OCI-LY7 (cell line): Measurements from ENCODE around the gene TEX12. TPM values are rescaled to one million over a fixed set of nuclear protein-coding genes. Genes with fewer than 3 reads are reported as not detected.
A peak's percentile ranks its signal among the peaks of the same experiment; 100 is the strongest.

Experiments
- BruUV-seq: library from RNA; stranded (reverse); fragments of 400-500 nt; replicated peaks from 2 replicates; lab custom pipeline; 2021; lab: Mats Ljungman, UMichigan
- CTCF ChIA-PET: fragments of 300-600 bp; sonication (Branson Sonifier 250); formaldehyde crosslinking; loops from one replicate; lab custom pipeline; 2022; ENCODE audit warnings: antibody characterized with exemption; ENCODE audit not compliant: unreplicated experiment; lab: Charles Lee
- POLR2A ChIA-PET: fragments of 300-600 bp; sonication (Branson Sonifier 250); formaldehyde crosslinking; loops from one replicate; lab custom pipeline; 2022; ENCODE audit warnings: antibody characterized with exemption; lab: Charles Lee
- DNase-seq: peaks from one replicate; pipeline ENCODE4 v3.0.0-alpha.2; 2015; ENCODE audit warnings: low spot score
- H2AFZ ChIP-seq: fragments of 200-600 bp; sonication (generic), shearing (Covaris generic); 2 replicates; pipeline ENCODE4 v1.6.1; 2014; ENCODE audit warnings: mild to moderate bottlenecking, antibody characterized with exemption, low read length, moderate library complexity
- H3K27ac ChIP-seq: fragments of 200-600 bp; sonication (generic); 2 replicates; pipeline ENCODE4 v1.5.1; 2014; ENCODE audit warnings: mixed run types, low read depth, mild to moderate bottlenecking, moderate library complexity, low read length, inconsistent platforms; ENCODE audit not compliant: poor library complexity, severe bottlenecking
- H3K36me3 ChIP-seq: fragments of 200-600 bp; sonication (generic); 2 replicates; pipeline ENCODE4 v1.6.1; 2014; ENCODE audit warnings: mild to moderate bottlenecking, antibody characterized with exemption, low read length, moderate library complexity, mixed read lengths; ENCODE audit not compliant: insufficient read depth
- H3K4me1 ChIP-seq: fragments of 200-600 bp; sonication (generic); 2 replicates; pipeline ENCODE4 v1.5.1; 2014; ENCODE audit warnings: mild to moderate bottlenecking, low read length; ENCODE audit not compliant: insufficient read depth, poor library complexity, severe bottlenecking
- H3K4me2 ChIP-seq: fragments of 200-600 bp; sonication (generic); 2 replicates; pipeline ENCODE4 v1.6.1; 2014; ENCODE audit warnings: mild to moderate bottlenecking, low read length
- H3K4me3 ChIP-seq: fragments of 200-600 bp; sonication (generic); 2 replicates; pipeline ENCODE4 v1.5.1; 2014; ENCODE audit warnings: mild to moderate bottlenecking, low read depth, low read length; ENCODE audit not compliant: poor library complexity, severe bottlenecking
- H3K79me2 ChIP-seq: fragments of 200-600 bp; sonication (generic); 2 replicates; pipeline ENCODE4 v1.6.1; 2016; ENCODE audit warnings: low read depth, mild to moderate bottlenecking, low read length, moderate library complexity, mixed read lengths; ENCODE audit not compliant: insufficient read depth
- H3K9me2 ChIP-seq: fragments of 200-600 bp; sonication (generic); 2 replicates; pipeline ENCODE4 v1.6.1; 2016; ENCODE audit warnings: mild to moderate bottlenecking, low read length, mixed read lengths; ENCODE audit not compliant: insufficient read depth
- H3K9me3 ChIP-seq: fragments of 200-600 bp; sonication (generic); 2 replicates; pipeline ENCODE4 v1.6.1; 2014; ENCODE audit warnings: mild to moderate bottlenecking, mixed run types, low read length, mixed read lengths
- H4K20me1 ChIP-seq: fragments of 200-600 bp; sonication (generic); 2 replicates; pipeline ENCODE4 v1.6.1; 2014; ENCODE audit warnings: mild to moderate bottlenecking, antibody characterized with exemption, low read length, moderate library complexity, mixed read lengths; ENCODE audit not compliant: insufficient read depth
- EZH2phosphoT487 ChIP-seq: fragments of 200-600 bp; sonication (generic); IDR thresholded peaks from 2 replicates; pipeline ENCODE4 v1.6.1; 2018; ENCODE audit warnings: low read depth, borderline replicate concordance, mild to moderate bottlenecking, mixed run types, antibody characterized with exemption, low read length, moderate library complexity, mixed read lengths
- intact Hi-C: fragments of 100-400 bp; cut with micrococcal nuclease; formaldehyde crosslinking; loops from one replicate; pipeline ENCODE4 v1.10.0; 2022; ENCODE audit not compliant: unreplicated experiment
- total RNA-seq, 2 experiments: library from RNA; depleted of rRNA in 1 of 2; stranded (reverse); fragments of >200 nt in 1 of 2; shearing (Covaris generic) in 1 of 2; gene quantifications; 2 replicates each; pipeline ENCODE4 v1.2.3, GENCODE V29; 2014 to 2022
- TF ChIP-seq, protein P1 (sequence below): fragments of 200-600 bp; sonication (generic); conservative IDR thresholded peaks from 2 replicates; pipeline ENCODE4 v1.5.1; 2014; ENCODE audit warnings: mild to moderate bottlenecking, antibody characterized with exemption, low read length, moderate library complexity, mixed read lengths

The TEX12 gene
- total RNA-seq, 2 experiments from 2014 or later = 0.44 to 0.59 TPM

DNA sequence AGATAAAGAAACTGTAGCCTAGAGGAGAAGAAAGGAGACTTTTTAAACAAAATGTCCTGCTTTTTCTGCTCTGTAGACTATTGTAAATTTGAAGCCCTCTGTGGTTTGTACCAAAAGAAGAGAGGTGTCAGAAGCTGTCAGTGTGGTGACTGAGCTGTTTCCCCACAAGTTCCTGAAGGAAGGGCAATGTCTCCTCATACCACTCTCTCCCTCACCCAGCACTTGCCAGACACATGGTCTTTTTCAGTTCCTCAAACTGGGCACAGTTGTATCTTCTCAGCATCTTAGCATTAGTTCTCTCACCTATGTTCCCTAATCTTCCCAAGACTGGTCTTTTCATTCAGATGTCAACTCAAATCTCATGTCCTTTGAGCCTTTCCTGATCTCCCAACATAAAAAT lies 12.4 kb downstream of the TEX12 start:
- H3K4me3 ChIP-seq = no peak overlapping the region
- intact Hi-C loops = loop anchor here (5.0 kb wide), 1 partner anchor 247 kb away; no protein-coding TSS in a partner anchor
- DNase-seq = peak; percentile 27

DNA sequence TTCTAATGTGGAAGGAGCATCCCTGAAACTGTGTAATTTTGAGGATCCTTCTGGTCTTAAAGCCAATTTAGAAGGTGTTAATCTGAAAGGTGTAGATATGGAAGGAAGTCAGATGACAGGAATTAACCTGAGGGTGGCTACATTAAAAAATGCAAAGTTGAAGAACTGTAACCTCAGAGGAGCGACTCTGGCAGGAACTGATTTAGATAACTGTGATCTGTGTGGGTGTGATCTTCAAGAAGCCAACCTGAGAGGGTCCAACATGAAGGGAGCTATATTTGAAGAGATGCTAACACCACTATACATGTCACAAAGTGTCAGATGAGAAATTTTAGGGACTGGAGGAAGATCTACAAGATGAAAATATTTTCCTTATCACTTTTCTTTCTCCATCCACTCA lies 15.7 kb downstream of the TEX12 start:
- no peak overlapping the region for H3K4me2 ChIP-seq
- no TSS peak for BruUV-seq
- no peaks in the 10 kb centered on the region for H3K36me3 ChIP-seq
- no peak overlapping the region for H2AFZ ChIP-seq
- H3K79me2 ChIP-seq = no peaks in the 10 kb centered on the region
- H3K4me1 ChIP-seq = peaks cover 8% of the 10 kb centered on the region
- intact Hi-C loops = no loop called here
- H3K4me3 ChIP-seq = no peak overlapping the region
- no peak overlapping the region for H3K27ac ChIP-seq
- ChIA-PET POLR2A (no interaction called here), CTCF (no interaction called here)
- no peaks in the 10 kb centered on the region for H4K20me1 ChIP-seq
- no peaks in the 10 kb centered on the region for H3K9me2 ChIP-seq
- TF ChIP-seq, protein P1, sequence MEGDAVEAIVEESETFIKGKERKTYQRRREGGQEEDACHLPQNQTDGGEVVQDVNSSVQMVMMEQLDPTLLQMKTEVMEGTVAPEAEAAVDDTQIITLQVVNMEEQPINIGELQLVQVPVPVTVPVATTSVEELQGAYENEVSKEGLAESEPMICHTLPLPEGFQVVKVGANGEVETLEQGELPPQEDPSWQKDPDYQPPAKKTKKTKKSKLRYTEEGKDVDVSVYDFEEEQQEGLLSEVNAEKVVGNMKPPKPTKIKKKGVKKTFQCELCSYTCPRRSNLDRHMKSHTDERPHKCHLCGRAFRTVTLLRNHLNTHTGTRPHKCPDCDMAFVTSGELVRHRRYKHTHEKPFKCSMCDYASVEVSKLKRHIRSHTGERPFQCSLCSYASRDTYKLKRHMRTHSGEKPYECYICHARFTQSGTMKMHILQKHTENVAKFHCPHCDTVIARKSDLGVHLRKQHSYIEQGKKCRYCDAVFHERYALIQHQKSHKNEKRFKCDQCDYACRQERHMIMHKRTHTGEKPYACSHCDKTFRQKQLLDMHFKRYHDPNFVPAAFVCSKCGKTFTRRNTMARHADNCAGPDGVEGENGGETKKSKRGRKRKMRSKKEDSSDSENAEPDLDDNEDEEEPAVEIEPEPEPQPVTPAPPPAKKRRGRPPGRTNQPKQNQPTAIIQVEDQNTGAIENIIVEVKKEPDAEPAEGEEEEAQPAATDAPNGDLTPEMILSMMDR = no peak
- no peak for TF ChIP-seq EZH2phosphoT487
- no peak for DNase-seq
- no peaks in the 10 kb centered on the region for H3K9me3 ChIP-seq

More for the DNA sequence above, 12.4 kb downstream of the TEX12 start:
- TF ChIP-seq, protein P1 = no peak
- no peak for TF ChIP-seq EZH2phosphoT487
- Histone ChIP-seq H3K4me2 (no peak overlapping the region), H3K9me3 (no peaks in the 10 kb centered on the region), H3K27ac (no peak overlapping the region), H2AFZ (no peak overlapping the region), H3K79me2 (no peaks in the 10 kb centered on the region), H3K36me3 (no peaks in the 10 kb centered on the region), H3K9me2 (no peaks in the 10 kb centered on the region), H3K4me1 (peaks cover 8% of the 10 kb centered on the region), H4K20me1 (no peaks in the 10 kb centered on the region)
- no TSS peak for BruUV-seq
- ChIA-PET POLR2A (interaction anchor here (0.6 kb wide), 1 partner anchor 23 kb away, joined by 6 read pairs; no protein-coding TSS in a partner anchor), CTCF (no interaction called here)

DNA sequence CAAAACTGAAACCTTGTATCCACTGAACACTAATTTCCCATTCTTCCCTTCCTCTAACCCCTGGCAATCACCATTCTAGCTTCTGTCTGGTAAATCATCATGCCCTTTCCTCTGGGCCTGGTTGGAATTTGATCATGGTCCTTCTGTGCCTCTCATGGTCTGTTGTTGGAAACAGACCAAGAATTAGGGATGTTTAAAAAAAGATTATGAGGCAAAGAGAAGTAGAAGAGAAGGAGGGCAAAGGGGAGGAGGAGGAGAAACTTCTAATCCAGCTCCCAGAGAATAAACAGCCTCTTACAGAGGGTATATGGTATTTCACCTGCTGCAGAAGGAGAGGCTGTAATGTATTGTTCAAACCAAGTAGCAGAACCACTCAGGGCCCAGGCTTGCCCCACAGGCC lies 18.7 kb downstream of the TEX12 start:
- no peak for DNase-seq
- Histone ChIP-seq H4K20me1 (no peaks in the 10 kb centered on the region), H3K9me2 (no peaks in the 10 kb centered on the region), H2AFZ (no peak overlapping the region), H3K27ac (no peak overlapping the region), H3K4me1 (no peaks in the 10 kb centered on the region), H3K79me2 (no peaks in the 10 kb centered on the region), H3K9me3 (no peaks in the 10 kb centered on the region), H3K4me3 (no peak overlapping the region), H3K4me2 (no peak overlapping the region), H3K36me3 (no peaks in the 10 kb centered on the region)
- TF ChIP-seq, protein P1 = no peak
- TF ChIP-seq EZH2phosphoT487 = no peak
- intact Hi-C loops = no loop called here
- CTCF ChIA-PET = no interaction called here
- POLR2A ChIA-PET = no interaction called here
- BruUV-seq = no TSS peak
